GM18526 (cell line): ENCODE data around the gene POMT2.

Source experiments
- POLR2A ChIP-seq: IDR thresholded peaks from 3 replicates; pipeline ENCODE4 v1.6.1; 2011; ENCODE audit not compliant: insufficient read length; ENCODE audit errors: extremely low read depth

The POMT2 gene

DNA sequence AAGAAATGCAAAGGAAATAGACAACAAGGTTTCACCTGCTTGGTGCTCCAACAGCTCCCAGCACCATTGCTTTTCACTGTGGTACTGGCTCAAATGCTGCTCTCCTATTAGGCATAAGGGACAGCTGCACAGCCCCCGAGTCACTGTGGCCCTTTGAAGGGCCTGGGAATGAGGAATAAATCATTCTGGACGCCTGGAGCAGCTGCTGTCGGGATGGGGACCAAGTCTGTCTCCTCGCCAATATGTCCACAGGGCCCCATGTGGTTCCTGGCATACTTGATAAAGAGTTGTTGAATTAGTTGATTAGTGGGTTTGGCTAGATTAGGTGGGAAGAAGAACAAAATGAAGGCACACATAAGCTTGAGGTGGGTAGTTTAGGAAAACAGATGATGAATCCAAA, 36.6 kb downstream of the POMT2 start:
- TF ChIP-seq POLR2A: no peak

DNA sequence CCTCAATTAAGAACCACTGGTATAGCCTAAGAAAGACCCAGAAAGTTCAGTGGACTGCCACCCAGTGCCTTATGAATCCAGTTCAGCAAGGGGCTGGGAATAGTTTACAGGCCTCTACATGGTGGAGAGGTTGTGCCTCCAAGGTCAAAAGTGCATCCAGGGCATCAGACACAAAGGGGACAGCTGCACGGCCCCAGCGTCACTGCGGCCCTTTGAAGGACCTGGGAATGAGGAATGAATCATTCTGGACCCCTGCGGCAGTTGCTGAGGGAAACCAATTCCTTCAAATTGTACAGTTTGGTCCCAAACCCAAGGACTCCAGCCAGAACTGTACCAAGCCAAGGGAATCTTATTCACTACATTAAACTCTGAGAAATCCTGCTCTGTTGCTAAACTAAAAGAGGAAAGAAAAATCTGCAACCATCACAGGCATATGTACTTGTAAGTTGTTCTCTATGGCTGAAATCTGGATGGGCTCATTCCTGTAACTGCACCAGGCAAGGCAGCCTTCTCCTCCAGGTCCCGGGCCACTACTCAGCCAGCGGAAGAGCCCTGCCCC, 38.8 kb downstream of the POMT2 start:
- no peak for TF ChIP-seq POLR2A

DNA sequence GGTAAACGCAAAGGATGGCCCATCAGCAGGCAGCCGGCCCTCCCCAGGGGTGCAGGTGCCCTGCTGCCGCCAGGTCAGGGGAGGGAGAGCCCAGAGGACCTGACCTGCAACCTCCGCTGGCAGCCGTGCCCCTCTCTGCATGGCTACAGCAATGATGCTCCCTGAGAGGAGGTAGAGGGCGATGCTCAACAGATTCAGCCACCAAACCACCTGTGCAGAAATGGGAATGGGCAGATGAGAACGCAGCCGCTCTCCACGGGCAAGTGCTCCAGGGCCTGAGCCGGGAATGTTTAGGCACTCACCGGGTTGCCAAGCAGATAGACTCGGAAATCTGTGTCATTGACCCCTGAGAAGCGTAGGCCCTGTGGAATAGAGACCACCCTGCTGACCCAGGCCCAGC, 41.0 kb downstream of the POMT2 start:
- no peak for TF ChIP-seq POLR2A

DNA sequence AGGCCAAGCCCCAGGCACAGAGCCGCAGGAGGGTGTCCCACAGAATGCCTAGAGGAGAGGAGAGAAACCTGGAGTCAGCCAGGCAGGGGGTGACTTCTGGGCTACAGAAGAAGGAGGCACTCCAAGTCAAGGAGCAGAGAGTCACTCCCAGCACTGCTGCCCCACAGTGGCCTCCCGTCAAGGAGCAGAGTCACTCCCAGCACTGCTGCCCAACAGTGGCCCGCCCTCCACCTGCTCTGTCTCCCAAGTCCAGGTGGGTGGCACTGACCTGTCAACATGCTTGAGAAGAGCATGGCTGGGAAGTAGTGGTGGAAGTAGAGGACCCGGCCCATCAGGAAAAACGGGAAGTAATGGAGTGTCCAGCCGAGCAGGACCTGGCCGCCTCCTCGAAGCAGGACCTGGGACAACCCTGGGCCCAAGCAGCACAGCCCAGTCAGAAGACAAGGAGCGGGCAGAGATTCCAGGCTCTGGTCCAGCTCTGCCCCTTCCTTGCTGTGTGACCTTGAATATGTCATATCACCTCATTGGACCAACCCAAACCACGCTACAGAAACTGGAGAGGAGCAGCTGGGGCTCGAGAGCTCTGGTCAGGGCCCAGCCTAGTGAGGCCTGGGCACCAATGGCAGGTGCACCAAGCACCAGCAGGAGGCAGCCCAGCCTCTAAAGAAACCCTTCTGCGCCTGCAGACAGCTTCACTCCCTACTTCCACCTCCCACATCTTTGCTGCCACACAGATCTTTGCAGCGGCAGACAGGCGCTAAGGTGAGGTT, 42.0 kb downstream of the POMT2 start:
- no peak for TF ChIP-seq POLR2A

DNA sequence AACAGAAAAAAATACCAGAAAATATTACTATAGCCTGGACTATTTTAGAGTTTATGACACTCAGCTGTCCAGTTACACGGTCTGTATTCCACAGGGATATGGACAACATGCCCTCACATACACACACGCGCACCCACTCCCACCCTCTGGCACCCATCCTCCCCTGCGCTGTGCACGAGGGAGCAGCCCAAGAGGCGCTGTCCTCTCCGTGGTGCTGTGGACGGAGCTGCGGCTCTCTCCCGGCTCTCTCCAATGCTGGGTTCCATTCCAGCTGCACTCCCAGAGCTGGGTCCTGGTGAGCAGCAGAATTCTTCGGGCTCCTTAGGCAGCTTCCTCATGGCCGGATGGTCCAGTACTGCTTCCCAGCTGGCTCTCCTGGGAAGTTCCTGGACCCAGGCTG, 43.7 kb downstream of the POMT2 start:
- TF ChIP-seq POLR2A: no peak

DNA sequence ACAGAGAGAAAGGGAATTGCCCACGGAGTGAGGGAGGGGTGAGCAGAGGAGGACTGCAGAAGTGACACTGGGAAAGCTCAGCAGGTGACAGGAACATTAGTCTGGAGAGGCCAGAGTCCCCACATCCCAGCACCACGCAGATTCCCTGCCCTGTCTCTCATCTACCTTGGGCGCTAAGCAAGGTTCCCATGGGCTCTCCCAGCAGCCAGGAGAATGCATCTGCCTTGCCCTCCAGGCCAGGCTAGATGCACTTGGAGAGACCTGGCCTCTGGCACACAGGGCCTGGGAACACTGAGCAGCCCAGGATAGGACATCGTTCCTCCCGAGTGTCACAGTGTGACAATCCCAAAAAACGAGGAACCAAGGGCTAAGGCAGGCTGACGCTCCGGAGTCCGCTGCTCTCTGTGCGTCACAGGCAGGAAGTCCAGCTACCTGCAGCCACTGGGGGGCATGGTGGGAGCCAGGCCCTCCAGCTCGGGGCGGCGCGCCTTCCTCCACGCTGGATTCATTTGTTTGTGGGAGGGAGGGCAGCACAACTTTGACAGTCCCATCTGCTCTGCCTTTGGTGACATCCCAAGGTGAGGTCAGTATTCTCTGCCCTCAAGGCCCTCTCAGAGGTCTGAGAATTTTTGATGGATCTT, 44.3 kb downstream of the POMT2 start:
- TF ChIP-seq POLR2A: no peak

DNA sequence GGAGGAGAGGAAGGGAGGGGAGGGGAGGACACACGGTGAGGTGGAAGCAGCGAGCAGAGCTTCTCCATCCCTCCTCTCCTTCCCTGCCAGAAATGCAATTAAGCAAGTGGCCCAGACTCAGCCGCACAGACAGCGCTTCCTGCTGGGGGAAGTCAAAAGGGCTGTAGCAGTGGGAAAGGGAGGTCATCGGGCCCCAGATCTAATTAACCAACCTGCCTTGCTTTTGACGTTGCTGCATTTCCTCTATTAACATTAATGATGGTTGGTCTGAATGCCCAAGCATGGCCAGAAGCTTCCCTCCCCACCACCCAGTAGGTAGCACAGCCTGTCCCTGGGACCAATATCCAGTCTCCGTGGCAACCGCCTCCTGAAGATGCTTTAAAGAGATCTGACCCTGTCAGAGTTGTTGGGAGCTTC, 45.1 kb downstream of the POMT2 start:
- TF ChIP-seq POLR2A: no peak

DNA sequence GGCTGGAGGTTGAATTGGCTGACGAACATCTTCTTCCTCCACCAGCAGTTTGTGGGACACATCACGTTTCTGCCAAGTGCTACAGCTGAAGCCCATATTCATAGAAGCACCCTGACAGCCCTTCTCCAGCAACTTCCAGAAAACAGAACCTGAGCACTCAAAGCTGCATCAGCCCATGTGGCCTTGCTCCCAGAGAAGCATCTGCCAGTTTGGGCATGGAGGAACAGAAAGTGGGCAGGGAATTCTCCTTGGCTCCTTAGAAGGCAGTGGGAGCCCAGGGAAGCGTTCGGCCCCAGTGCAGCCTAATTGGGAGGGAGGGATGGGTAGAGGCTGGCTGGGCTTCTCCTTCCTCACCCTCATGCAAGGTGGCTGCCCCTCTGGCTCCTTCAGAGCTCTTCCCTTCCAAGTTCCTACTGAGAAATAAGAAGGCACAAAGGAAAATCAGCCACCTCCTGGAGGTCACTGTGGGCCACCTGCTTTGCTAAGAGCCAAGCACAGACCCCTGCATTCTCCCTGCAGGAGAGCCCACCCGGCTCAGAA, 45.6 kb downstream of the POMT2 start:
- no peak for TF ChIP-seq POLR2A

DNA sequence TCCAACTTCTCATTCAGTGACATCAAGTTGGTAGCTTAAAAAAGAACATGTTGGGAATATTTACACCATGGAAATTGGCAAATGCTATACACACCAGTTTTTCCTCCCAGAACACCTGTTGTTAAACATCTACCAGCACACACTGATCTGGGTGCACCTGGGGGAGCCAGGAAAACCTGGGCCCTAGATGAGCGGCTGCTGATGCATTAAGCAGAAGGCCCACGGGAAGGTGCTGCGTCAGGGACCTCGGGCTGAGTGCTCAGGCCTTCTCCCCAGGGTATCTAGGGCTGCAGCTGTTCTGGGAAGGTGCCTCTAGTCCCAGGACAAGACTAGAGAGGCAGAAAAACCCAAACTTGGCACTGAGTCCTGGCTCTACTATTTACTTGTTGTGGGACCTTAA, 46.9 kb downstream of the POMT2 start:
- TF ChIP-seq POLR2A: no peak

DNA sequence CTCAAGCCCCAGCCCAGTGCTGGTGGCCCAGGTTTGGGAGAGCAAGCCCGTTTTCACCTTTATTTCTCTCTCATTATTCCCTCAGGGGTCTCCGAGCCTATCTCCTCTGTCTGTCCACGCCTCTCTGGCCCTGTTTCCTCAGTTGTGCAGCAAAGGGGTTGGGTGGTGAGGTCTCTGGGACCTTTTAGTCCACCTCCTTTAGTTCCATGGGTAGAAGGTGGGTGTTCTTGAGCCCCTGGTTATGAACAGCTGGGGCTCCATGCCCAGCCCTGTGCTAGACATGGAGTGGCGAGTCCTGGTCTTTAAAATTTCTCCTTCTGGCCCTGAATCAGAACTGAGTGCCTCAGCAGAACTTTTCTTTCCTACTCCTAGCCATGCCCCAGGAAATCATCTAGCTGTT, 48.4 kb downstream of the POMT2 start:
- TF ChIP-seq POLR2A: no peak

DNA sequence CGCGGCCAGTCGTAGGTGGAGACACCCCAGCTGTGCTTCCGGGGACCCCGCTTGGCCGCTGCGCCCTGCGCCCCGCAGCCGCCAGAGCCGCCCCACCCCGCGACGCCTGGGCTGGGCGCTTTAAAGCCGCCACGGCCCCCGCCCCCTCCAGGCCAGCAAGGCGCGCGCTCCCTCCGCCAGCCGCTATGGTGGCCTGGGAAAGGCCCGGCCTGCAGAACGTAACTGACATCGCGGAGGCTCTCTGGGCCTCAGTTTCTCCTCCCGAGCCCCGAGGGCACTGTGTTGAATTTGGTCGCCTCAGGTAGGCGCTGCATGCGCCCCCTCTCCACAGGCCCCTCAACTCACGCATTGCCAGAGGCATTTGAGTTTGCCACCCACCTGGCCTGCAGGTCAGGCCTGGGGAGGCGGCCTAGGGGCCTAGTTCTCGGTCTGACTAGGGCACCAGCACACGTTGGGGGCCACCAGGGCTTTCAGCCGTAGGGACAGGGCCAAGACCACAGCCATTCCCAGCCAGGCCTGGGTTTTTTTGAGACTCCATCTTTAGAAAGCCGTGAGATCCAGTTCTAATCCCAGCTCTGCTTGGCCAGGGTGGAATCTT, 49.5 kb downstream of the POMT2 start, which contains the start of gene NGB:
TSS of gene NGB (minus strand) at position 94 of the 598 bp plus-strand sequence. CDS start 269 bp downstream, outside the sequence.
- no peak for TF ChIP-seq POLR2A

DNA sequence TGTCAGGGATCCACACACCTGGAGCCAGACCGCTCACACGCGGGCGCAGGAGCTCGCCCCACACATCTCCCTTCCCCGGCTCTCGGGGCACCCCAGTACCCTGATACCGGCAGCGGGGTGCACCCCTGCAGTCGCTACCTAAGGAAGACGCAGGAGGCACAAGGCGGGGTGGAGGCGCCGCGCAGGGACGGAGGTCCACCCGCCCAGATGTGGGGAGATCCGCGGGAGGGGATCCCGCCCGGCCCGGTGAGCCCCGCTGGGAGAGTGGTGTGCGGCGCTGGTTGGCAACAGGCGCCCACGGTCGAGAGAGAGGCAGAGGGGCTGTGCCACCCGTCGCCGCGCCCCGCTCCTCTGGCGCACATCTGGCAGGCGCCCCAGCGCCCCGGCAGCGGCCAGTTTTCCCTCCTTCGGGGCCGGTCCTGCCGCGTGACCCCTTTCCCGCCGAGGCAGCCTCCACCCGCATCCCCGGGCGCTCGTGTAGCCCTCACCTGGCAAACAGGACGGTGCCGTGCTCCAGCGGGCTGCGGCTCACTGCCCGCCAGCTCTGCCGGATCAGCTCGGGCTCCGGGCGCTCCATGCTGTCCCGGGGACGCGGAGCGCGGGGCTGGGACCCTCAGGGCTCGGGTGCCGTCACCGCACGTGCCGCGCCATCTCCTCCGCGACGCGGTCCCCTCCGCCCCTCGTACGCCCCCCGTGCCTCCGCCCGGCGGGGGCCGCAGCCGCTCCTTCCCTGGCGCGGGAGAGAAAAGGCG, 50.1 kb downstream of the POMT2 start:
- TF ChIP-seq POLR2A: no peak

DNA sequence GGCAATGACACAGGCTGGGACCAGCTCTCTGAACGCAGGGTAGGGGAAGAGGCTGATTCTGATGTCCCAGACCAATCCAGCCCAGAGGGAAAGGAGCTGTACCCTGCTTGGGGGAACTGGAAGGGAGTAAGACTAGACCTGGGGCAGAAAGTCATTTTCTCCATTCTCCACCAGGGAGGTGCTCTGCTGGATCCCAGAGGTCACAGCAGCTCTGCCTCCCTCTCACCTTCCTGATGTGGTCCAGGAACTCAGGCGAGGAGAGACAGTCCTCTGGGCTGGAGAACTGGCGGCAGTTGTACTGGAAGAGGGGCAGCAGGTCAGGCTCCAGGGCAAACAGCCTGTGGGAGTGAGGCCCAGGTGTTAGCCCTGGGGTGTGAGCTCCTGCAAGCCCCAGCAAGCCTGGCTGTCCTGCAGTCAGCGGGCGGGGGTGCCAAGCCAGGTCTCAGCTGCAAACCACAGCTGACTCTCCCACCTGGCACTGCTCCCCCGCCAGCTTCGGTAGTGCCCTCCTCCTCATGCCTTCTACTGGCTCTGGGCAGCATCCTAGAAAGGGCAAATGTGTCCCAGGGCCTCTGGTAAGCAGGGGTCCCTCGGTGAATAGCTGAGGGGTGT, 51.6 kb downstream of the POMT2 start:
- no peak for TF ChIP-seq POLR2A

DNA sequence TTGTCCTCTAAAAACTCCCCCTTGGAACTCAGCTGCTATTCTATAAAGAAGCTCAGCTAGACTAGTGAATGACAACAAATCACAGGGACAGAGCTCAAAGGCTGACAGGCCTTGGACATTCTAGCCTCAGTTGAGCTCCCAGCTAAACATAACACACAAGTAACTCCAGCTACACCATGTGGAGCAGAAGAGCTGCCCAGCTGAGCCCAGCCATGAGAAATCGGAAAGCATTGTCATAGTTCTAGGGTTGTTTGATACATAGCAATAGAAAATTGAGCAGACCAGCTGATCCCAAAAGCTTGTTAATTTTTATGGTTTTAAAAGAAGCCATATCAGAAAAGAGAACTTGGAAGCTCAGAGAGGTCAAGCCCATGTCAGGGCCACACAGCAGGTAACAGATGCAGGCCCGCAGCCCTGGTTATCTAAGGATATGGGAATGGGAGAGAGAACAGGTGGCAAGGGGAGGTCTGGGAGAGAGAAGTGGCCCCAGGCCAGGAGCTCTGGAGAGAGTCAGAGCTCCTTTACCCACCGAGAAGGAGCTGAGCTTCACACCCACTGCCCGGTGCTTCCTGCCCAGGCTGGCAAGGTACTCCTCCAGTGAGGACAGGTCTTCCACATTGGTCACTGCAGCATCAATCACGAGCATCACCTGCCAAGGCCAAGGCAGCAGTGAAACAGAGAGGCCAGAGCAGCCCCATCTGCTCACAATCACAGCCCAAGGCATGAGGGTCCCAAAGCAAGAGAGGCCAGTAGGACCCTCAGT, 52.6 kb downstream of the POMT2 start:
- TF ChIP-seq POLR2A: no peak
